GM12878 (cell line): ENCODE data around the gene NTN3. TPM values are rescaled to one million over a fixed set of nuclear protein-coding genes. Genes with fewer than 3 reads are reported as not detected.

Experiments
- ATAC-seq: fragments of 200-7000 bp; cut with Tn5 transposase; 3 replicates; pipeline ENCODE4 v1.9.1; 2020; ENCODE audit warnings: mild to moderate bottlenecking, moderate library complexity
- BruUV-seq: library from RNA; stranded (reverse); fragments of 400-500 nt; replicated peaks from 2 replicates; lab custom pipeline; 2021; lab: Mats Ljungman, UMichigan
- CTCF ChIA-PET: fragments of 300-600 bp; sonication (Branson Sonifier 250); formaldehyde crosslinking; extraction: SDS; loops from one replicate; lab custom pipeline; 2021; ENCODE audit warnings: inconsistent platforms; lab: Yijun Ruan, JAX
- POLR2A ChIA-PET: fragments of 350-600 bp; formaldehyde crosslinking; extraction: SDS; loops from one replicate; lab custom pipeline; 2021; ENCODE audit warnings: inconsistent platforms; lab: Charles Lee
- RAD21 ChIA-PET: fragments of 300-600 bp; sonication (Branson Sonifier 250); formaldehyde crosslinking; loops from one replicate; lab custom pipeline; 2023; ENCODE audit warnings: antibody characterized with exemption; ENCODE audit not compliant: unreplicated experiment; lab: Charles Lee
- SMC1A ChIA-PET: fragments of 300-600 bp; sonication (Branson Sonifier 250); formaldehyde crosslinking; loops from one replicate; lab custom pipeline; 2023; ENCODE audit not compliant: unreplicated experiment, uncharacterized antibody; lab: Charles Lee
- DNase-seq: peaks from one replicate; pipeline ENCODE4 v3.0.0-alpha.2; 2011; ENCODE audit warnings: low read depth, low spot score
- FAIRE-seq: peaks from 3 replicates; lab custom pipeline; 2011; peaks lifted over from hg19 to GRCh38; lab: Jason Lieb, UNC
- H2AFZ ChIP-seq: 2 replicates; pipeline ENCODE4 v1.6.0; 2011; ENCODE audit warnings: low read depth, low read length, control low read depth; ENCODE audit not compliant: control insufficient read depth
- H3K27ac ChIP-seq: 2 replicates; pipeline ENCODE4 v1.5.1; 2011; ENCODE audit warnings: control low read depth; ENCODE audit not compliant: control insufficient read depth, insufficient read depth
- H3K27me3 ChIP-seq, 2 experiments: replicated peaks in 1 of 2; 2 replicates each; pipeline versions ENCODE4 v1.6.0 to v1.6.1; 2011; ENCODE audit warnings: low read length in 1 of 2; ENCODE audit not compliant: control insufficient read depth in 2 of 2, insufficient read depth in 2 of 2
- H3K36me3 ChIP-seq, 2 experiments: 2 replicates each; pipeline ENCODE4 v1.5.1; 2011; ENCODE audit warnings: low read length in 1 of 2; ENCODE audit not compliant: control insufficient read depth in 2 of 2, insufficient read depth in 2 of 2
- H3K4me1 ChIP-seq: 2 replicates; pipeline ENCODE4 v1.6.1; 2011; ENCODE audit warnings: mild to moderate bottlenecking, low read length, moderate library complexity, mixed read lengths; ENCODE audit not compliant: control insufficient read depth, insufficient read depth
- H3K4me2 ChIP-seq: 2 replicates; pipeline ENCODE4 v1.6.0; 2011; ENCODE audit warnings: control low read depth; ENCODE audit not compliant: control insufficient read depth, insufficient read depth
- H3K4me3 ChIP-seq: fragments of 200-600 bp; sonication (generic); 2 replicates; pipeline ENCODE4 v1.5.1; 2016
- H3K79me2 ChIP-seq: 2 replicates; pipeline ENCODE4 v1.6.0; 2011; ENCODE audit warnings: low read length; ENCODE audit not compliant: control insufficient read depth, insufficient read depth
- H3K9ac ChIP-seq: 2 replicates; pipeline ENCODE4 v1.8.0; 2011; ENCODE audit warnings: low read length, control low read depth, mixed read lengths; ENCODE audit not compliant: control insufficient read depth, insufficient read depth
- H3K9me3 ChIP-seq: replicated peaks from 3 replicates; pipeline ENCODE4 v1.5.1; 2011; ENCODE audit warnings: mild to moderate bottlenecking, low read length; ENCODE audit not compliant: control insufficient read depth, insufficient read depth
- H4K20me1 ChIP-seq: 2 replicates; pipeline ENCODE4 v1.6.0; 2011; ENCODE audit not compliant: control insufficient read depth, insufficient read depth
- BACH1 ChIP-seq: fragments of 450-650 bp; IDR thresholded peaks from 2 replicates; pipeline ENCODE4 v1.6.1; 2017; ENCODE audit warnings: mild to moderate bottlenecking, borderline replicate concordance
- BHLHE40 ChIP-seq, 2 experiments: fragments of 450-650 bp in 1 of 2; IDR thresholded peaks; 2 replicates each; pipeline ENCODE4 v1.6.1; 2011 to 2017; ENCODE audit warnings: low read depth in 2 of 2, borderline replicate concordance in 1 of 2, improper control_type of control experiment in 1 of 2, low read length in 1 of 2, mild to moderate bottlenecking in 1 of 2
- CBFB ChIP-seq: IDR thresholded peaks from 2 replicates; pipeline ENCODE4 v1.6.1; 2016; ENCODE audit warnings: antibody characterized with exemption, low read depth
- CHD1 ChIP-seq: IDR thresholded peaks from 2 replicates; pipeline ENCODE4 v1.6.1; 2012; ENCODE audit warnings: low read depth, low read length, improper control_type of control experiment
- CREB1 ChIP-seq: IDR thresholded peaks from 2 replicates; pipeline ENCODE4 v1.6.1; 2012; ENCODE audit warnings: low read depth, mild to moderate bottlenecking, inconsistent platforms
- EED ChIP-seq: sonication (generic); IDR thresholded peaks from 2 replicates; pipeline ENCODE4 v1.6.1; 2016; ENCODE audit warnings: antibody characterized with exemption, low read depth
- HDAC6 ChIP-seq: fragments of 200-600 bp; sonication (generic); IDR thresholded peaks from one replicate; pipeline ENCODE4 v1.8.0; 2017; ENCODE audit warnings: antibody characterized with exemption; ENCODE audit not compliant: unreplicated experiment
- JUND ChIP-seq: IDR thresholded peaks from 2 replicates; pipeline ENCODE4 v1.6.1; 2012; ENCODE audit warnings: low read depth, mild to moderate bottlenecking, low read length, improper control_type of control experiment, moderate library complexity
- LARP7 ChIP-seq: fragments of 450-650 bp; IDR thresholded peaks from 2 replicates; pipeline ENCODE4 v1.6.1; 2017; ENCODE audit warnings: mild to moderate bottlenecking
- MYB ChIP-seq: fragments of 150-350 bp; IDR thresholded peaks from 2 replicates; pipeline ENCODE4 v1.6.1; 2014; ENCODE audit warnings: mild to moderate bottlenecking, low read depth, low read length, borderline replicate concordance
- NKRF ChIP-seq: fragments of 450-650 bp; conservative IDR thresholded peaks from 2 replicates; pipeline ENCODE4 v1.6.1; 2017; ENCODE audit warnings: mild to moderate bottlenecking, moderate library complexity
- POLR2AphosphoS5 ChIP-seq: IDR thresholded peaks from 2 replicates; pipeline ENCODE4 v1.6.1; 2011; ENCODE audit warnings: mild to moderate bottlenecking, low read length, inconsistent platforms
- RAD21 ChIP-seq: IDR thresholded peaks from 2 replicates; pipeline ENCODE4 v1.6.1; 2011; ENCODE audit warnings: mild to moderate bottlenecking, low read depth, low read length, moderate library complexity; ENCODE audit not compliant: insufficient read depth
- RELB ChIP-seq: fragments of 450-650 bp; IDR thresholded peaks from 2 replicates; pipeline ENCODE4 v1.6.1; 2017; ENCODE audit warnings: low read depth, mild to moderate bottlenecking, moderate library complexity
- SMC3 ChIP-seq: IDR thresholded peaks from 2 replicates; pipeline ENCODE4 v1.6.1; 2011; ENCODE audit warnings: low read length, improper control_type of control experiment, borderline replicate concordance
- TAF1 ChIP-seq: IDR thresholded peaks from 2 replicates; pipeline ENCODE4 v1.6.1; 2011; ENCODE audit warnings: mild to moderate bottlenecking, low read depth, low read length, borderline replicate concordance
- TCF12 ChIP-seq: IDR thresholded peaks from 2 replicates; pipeline ENCODE4 v1.6.1; 2011; ENCODE audit warnings: low read depth, mild to moderate bottlenecking, low read length
- TCF3 ChIP-seq: IDR thresholded peaks from 2 replicates; pipeline ENCODE4 v1.6.1; 2012; ENCODE audit warnings: low read depth, mild to moderate bottlenecking, low read length, borderline replicate concordance; ENCODE audit not compliant: insufficient read depth
- USF1 ChIP-seq: IDR thresholded peaks from 2 replicates; pipeline ENCODE4 v1.6.1; 2011; ENCODE audit warnings: borderline replicate concordance, low read depth, mild to moderate bottlenecking, moderate library complexity, mixed read lengths, low read length; ENCODE audit not compliant: insufficient read depth; ENCODE audit errors: extremely low read length
- ZNF622 ChIP-seq: fragments of 450-650 bp; IDR thresholded peaks from 2 replicates; pipeline ENCODE4 v1.6.1; 2017; ENCODE audit warnings: mild to moderate bottlenecking, inconsistent platforms
- WGBS: methylation state at CpG from one replicate; pipeline ENCODE4 v1.1.6; 2016; ENCODE audit warnings: low lambda C conversion rate; ENCODE audit not compliant: insufficient replicate concordance, insufficient coverage; ENCODE audit errors: missing lambda C conversion rate; 5-methylcytosine and 5-hydroxymethylcytosine counted together
- in situ Hi-C: fragments of 300-500 bp; cut with MboI; formaldehyde crosslinking; loops from 9 replicates; pipeline ENCODE4 v1.14.3; 2018; ENCODE audit warnings: mixed read lengths
- intact Hi-C: fragments of 100-400 bp; cut with micrococcal nuclease; formaldehyde crosslinking; loops from one replicate; pipeline ENCODE4 v1.14.2; 2022; ENCODE audit not compliant: unreplicated experiment
- polyA plus RNA-seq, 11 experiments: library from polyadenylated mRNA; depleted of rRNA in 4 of 11; unstranded in 6 of 11; stranded (reverse) in 5 of 11; fragments of >200 nt; fragmentation: Nextera tagmentation in 4 of 11; fragmentation: Illumina TruSeq in 1 of 11; extraction: Ambion mirVana in 4 of 11; extraction: Trizol in 1 of 11; gene quantifications; 1 replicate in 1 of 11; 2 replicates in 10 of 11; pipeline versions ENCODE4 v1.2.1 to v1.2.3, GENCODE V29; 2011 to 2016; ENCODE audit warnings: inconsistent platforms in 2 of 11, missing spikeins in 2 of 11, low read depth in 1 of 11
- total RNA-seq, 4 experiments: library from RNA; depleted of rRNA in 3 of 4; stranded (reverse); fragments of >200 nt in 3 of 4; fragmentation: Illumina TruSeq in 1 of 4; extraction: Trizol in 1 of 4; gene quantifications; 2 replicates each; pipeline versions ENCODE4 v1.2.1 to v1.2.3, GENCODE V29; 2013 to 2021

The NTN3 gene
- total and polyA plus RNA-seq, 10 of the 15 experiments (the other 5 are each of a cell fraction or from before 2014, with no cell fraction given) = 0.04 TPM; not detected in 9

- no peak within 1 kb of the TSS for H2AFZ ChIP-seq
- in situ Hi-C loops = no loop called here
- H3K4me3 ChIP-seq = peak within 1 kb of the TSS; percentile 71; the same call in 1 of the 2 replicates
- H3K79me2 ChIP-seq = peaks cover 50% of the 10 kb centered on the region
- BruUV-seq = no TSS peak
- H3K9me3 ChIP-seq = no peaks in the 10 kb centered on the region
- peaks cover 11 to 18% of the 10 kb centered on the region in 2 experiments; a peak in 3 of 4 replicates for H3K36me3 ChIP-seq
- no peaks in the 10 kb centered on the region for H3K27me3 ChIP-seq
- peak; percentile 71 for FAIRE-seq
- H3K9ac ChIP-seq = peak within 1 kb of the TSS; percentile 74
- RAD21 ChIA-PET = no interaction called here
- H3K4me2 ChIP-seq = peak within 1 kb of the TSS; percentile 92
- CTCF ChIA-PET = interaction anchor here (1.1 kb wide), 1 partner anchor 90 kb away, joined by 4 read pairs; no protein-coding TSS in a partner anchor
- SMC1A ChIA-PET = interaction anchor here (0.6 to 0.7 kb wide), 2 partner anchors 61 to 404 kb away, joined by 3 read pairs; partner anchors contain the start of gene TEDC2
- peaks cover 17% of the 10 kb centered on the region for H3K4me1 ChIP-seq
- intact Hi-C loops = no loop called here
- DNase-seq = peak; percentile 34
- 2% methylated on average over 8 of the region's 83 CpGs for WGBS
- POLR2A ChIA-PET = interaction anchor here (0.8 to 1.1 kb wide), 2 partner anchors 11 kb away, joined by 3 to 4 read pairs; partner anchors contain the start of gene CEMP1
- peak within 1 kb of the TSS; percentile 39; the same call in 1 of the 2 replicates for H3K27ac ChIP-seq
- H4K20me1 ChIP-seq = peaks cover 5% of the 10 kb centered on the region
- peak; percentile 76 for ATAC-seq
- TF ChIP-seq CHD1 = no peak
- TF ChIP-seq CREB1 = peak; percentile 72
- no peak for TF ChIP-seq MYB
- TF ChIP-seq TAF1 = peak; percentile 63
- TF ChIP-seq RAD21 = no peak
- no peak for TF ChIP-seq EED
- TF ChIP-seq NKRF = peak; percentile 94
- no peak for TF ChIP-seq SMC3
- TF ChIP-seq RELB = 0 out of 2 replicates have a peak, but pooled peaks have one; percentile 14
- peak; percentile 92 for TF ChIP-seq BACH1
- 0 out of 2 replicates have a peak, but pooled peaks have one; percentile 46 for TF ChIP-seq TCF3
- TF ChIP-seq POLR2AphosphoS5 = peak; percentile 88; the same call in 1 of the 2 replicates
- no peak for TF ChIP-seq HDAC6
- peak; percentile 98 for TF ChIP-seq USF1
- no peak for TF ChIP-seq CBFB
- no peak for TF ChIP-seq ZNF622
- 0 out of 2 replicates have a peak, but pooled peaks have one; percentile 46 for TF ChIP-seq LARP7
- peak; percentile 49; the same call in 1 of the 2 replicates for TF ChIP-seq TCF12
- no peak for TF ChIP-seq JUND
- peak; percentile 92 to 98 for TF ChIP-seq BHLHE40 (IDR thresholded peaks at IDR 0.05; ENCODE audit: borderline replicate concordance in 1 of 2, low read depth in 2 of 2, low read length in 1 of 2)
These were observed 49.1 kb downstream of the NTN3 start, which contains the start of gene AMDHD2 for GRCh38 chr16:2520097-2520783. TSS of gene AMDHD2 (plus strand) at chr16:2520371. CDS start at chr16:2520459, 88 bp downstream.
